ENCODE data around the gene CHD6.

The CHD6 gene

DNA sequence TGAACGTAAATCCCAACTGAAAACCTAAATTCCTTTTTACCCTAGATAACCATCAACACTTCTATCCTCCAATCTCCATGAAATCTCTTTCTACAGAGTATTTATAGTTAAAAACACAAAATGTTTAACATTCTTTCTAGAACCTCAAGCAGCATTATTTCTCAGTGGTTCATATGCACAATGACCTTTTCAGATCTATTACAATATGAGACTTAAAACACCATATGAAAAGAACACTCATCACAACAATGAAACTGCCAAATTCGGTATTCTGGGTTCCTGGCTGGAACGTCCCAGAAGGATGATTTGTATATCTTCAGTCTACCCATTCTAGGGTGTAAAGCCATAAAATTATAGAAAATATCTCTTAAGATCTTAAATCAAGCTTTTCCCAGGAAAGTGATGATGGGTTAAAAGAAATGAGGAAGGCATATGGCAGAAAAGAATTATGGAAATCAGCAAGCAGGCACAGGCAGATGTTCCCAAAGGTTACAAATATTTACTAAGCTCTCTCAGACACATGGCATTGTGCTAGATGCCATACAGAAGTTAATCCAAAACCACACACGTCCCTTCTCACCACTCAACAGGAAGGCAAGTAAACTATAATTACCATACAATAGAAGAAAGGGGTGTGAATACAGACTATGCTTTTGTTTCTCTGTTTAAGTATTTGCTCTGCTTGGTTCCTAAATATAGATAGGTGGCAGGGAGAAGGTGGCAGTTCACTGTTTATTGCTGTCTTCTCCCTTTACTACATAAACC, 118.0 kb downstream of the CHD6 start:
- DNase-seq (ENCODE audit: low read depth, low spot score), result no peak
- Histone ChIP-seq H3K36me3 (ENCODE audit: insufficient read depth, low read length) (peaks cover 23% of the 10 kb centered on the region), H3K27ac (no peak overlapping the region), H3K4me3 (no peak overlapping the region), H3K9ac (ENCODE audit: insufficient read length) (no peak overlapping the region), H3K9me3 (ENCODE audit: low read depth, low read length) (0 out of 2 replicates have a peak, but pooled peaks cover 4% of the 10 kb centered on the region)
- TF ChIP-seq FOXP2 (optimal IDR thresholded peaks at IDR 0.05; ENCODE audit: control extremely low read depth, extremely low read length, insufficient read depth) (no peak), POLR2AphosphoS5 (IDR thresholded peaks at IDR 0.05; ENCODE audit: borderline replicate concordance, low read depth, low read length) (no peak), EZH2 (IDR thresholded peaks at IDR 0.05) (no peak)

DNA sequence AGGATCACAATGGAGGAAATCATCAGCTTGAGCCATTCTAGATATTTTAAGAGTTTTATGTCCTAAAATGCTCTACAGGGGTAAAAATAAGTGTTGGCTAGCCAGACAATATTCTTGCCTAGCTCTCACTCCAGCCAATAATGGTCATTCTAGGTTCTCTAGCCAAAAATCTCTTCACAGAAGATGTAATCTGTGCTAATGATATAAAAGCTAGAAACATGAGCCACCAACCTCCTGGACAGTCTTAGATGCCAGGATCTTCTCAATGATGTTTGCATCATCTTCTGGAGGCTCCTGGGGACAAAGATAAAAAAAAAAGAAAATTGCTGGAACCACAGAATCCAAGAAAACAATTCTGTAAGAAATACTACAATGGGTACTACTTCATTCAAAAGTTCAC, 119.1 kb downstream of the CHD6 start:
- no peaks in the 10 kb centered on the region for H3K9me3 ChIP-seq (ENCODE audit: low read depth, low read length)

DNA sequence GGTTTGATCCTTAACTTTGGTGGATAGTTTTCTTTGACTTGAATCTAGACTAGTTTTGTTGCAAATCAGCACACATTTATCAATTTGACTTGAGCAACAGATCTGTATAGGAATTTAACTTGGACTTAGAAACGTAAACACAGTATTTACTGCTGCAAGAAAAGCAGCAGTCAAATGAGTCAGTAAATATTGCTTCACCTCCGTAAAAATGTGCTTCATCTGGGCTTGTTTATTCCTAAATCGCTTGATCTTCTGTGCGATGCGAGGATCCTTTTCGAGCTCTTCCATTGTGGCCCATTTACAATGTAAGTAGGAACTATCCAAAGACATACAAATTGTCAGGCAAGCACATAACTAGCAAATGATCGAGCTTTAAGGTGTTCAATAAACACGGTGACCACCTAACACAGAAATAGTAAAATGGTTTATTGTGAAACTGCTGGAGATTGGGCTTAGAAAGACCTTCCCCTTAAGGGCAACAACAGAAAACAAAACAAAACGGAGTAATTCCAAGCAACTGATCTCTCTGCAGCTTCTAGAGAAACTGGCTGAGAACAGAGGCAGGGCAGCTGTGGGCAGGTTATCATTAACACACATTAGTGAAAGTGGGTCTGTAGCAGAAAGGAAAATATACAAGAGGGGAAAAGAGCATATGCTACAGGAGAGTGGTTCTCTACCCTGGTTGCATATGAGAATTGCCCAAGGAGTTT, 120.8 kb downstream of the CHD6 start:
- no peak overlapping the region for H3K27ac ChIP-seq
- no peaks in the 10 kb centered on the region for H3K9me3 ChIP-seq (ENCODE audit: low read depth, low read length)
- H3K9ac ChIP-seq (ENCODE audit: insufficient read length), result no peak overlapping the region
- peaks cover 15% of the 10 kb centered on the region for H3K36me3 ChIP-seq (ENCODE audit: insufficient read depth, low read length)
- no peak for DNase-seq (ENCODE audit: low read depth, low spot score)
- no peak overlapping the region for H3K4me3 ChIP-seq
- no peak for TF ChIP-seq POLR2AphosphoS5 (IDR thresholded peaks at IDR 0.05; ENCODE audit: borderline replicate concordance, low read depth, low read length)
- TF ChIP-seq EZH2 (IDR thresholded peaks at IDR 0.05), result no peak
- no peak for TF ChIP-seq FOXP2 (optimal IDR thresholded peaks at IDR 0.05; ENCODE audit: control extremely low read depth, extremely low read length, insufficient read depth)

More for the DNA sequence above, 119.1 kb downstream of the CHD6 start:
- H3K4me3 ChIP-seq, result no peak overlapping the region
- no peak overlapping the region for H3K27ac ChIP-seq
- no peak overlapping the region for H3K9ac ChIP-seq (ENCODE audit: insufficient read length)
- peaks cover 15% of the 10 kb centered on the region for H3K36me3 ChIP-seq (ENCODE audit: insufficient read depth, low read length)
- DNase-seq (ENCODE audit: low read depth, low spot score), result no peak
- TF ChIP-seq FOXP2 (optimal IDR thresholded peaks at IDR 0.05; ENCODE audit: control extremely low read depth, extremely low read length, insufficient read depth) (no peak), POLR2AphosphoS5 (IDR thresholded peaks at IDR 0.05; ENCODE audit: borderline replicate concordance, low read depth, low read length) (no peak), EZH2 (IDR thresholded peaks at IDR 0.05) (no peak)

DNA sequence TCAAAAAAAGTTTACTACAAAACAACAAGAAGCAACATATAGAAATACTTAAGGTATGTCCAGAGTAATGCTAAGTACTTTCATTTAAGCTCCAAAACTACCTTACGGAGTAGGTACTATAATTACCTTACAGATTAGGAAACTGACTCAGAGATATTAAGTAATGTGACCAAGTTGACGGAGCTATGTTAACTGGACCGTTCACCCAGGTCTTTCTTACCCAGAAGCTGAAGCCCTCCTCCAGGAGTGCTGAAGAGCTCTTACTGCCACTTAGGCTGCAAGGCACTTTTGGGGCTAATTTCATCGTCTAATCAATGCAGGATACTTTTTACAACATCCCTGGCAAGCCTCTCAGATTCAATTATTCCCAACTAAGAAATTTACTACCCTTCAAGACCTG, 123.7 kb downstream of the CHD6 start:
- Histone ChIP-seq H3K36me3 (ENCODE audit: insufficient read depth, low read length) (peaks cover 39% of the 10 kb centered on the region), H3K9me3 (ENCODE audit: low read depth, low read length) (no peaks in the 10 kb centered on the region)
- TF ChIP-seq EZH2 (IDR thresholded peaks at IDR 0.05) (no peak), POLR2AphosphoS5 (IDR thresholded peaks at IDR 0.05; ENCODE audit: borderline replicate concordance, low read depth, low read length) (no peak), FOXP2 (optimal IDR thresholded peaks at IDR 0.05; ENCODE audit: control extremely low read depth, extremely low read length, insufficient read depth) (no peak)

DNA sequence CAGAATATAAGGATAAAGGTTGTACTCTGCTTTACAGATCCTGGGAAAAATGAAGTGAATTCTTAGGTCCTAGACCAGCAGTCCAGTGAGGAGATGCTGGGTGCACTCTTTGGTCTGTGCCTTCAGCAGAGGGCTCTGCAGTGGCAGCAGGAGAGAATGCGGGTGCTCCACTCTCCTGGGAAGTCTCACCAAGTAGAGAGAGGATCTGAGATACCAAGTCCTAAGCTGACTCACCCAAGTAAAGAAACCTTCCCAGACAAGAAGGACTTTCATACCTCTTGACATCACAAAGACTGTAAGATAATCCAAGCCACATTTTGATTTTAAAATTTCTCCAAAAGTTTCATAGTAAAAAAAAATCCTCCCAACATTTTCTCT, 134.6 kb downstream of the CHD6 start:
- Histone ChIP-seq H3K9me3 (ENCODE audit: low read depth, low read length) (no peaks in the 10 kb centered on the region), H3K9ac (ENCODE audit: insufficient read length) (no peak overlapping the region), H3K27ac (no peak overlapping the region), H3K36me3 (ENCODE audit: insufficient read depth, low read length) (peaks cover 78% of the 10 kb centered on the region), H3K4me3 (no peak overlapping the region)
- DNase-seq (ENCODE audit: low read depth, low spot score), result no peak
- TF ChIP-seq POLR2AphosphoS5 (IDR thresholded peaks at IDR 0.05; ENCODE audit: borderline replicate concordance, low read depth, low read length) (no peak), EZH2 (IDR thresholded peaks at IDR 0.05) (no peak), FOXP2 (optimal IDR thresholded peaks at IDR 0.05; ENCODE audit: control extremely low read depth, extremely low read length, insufficient read depth) (no peak)

More for the DNA sequence above, 123.7 kb downstream of the CHD6 start:
- no peak for DNase-seq (ENCODE audit: low read depth, low spot score)
- no peak overlapping the region for H3K4me3 ChIP-seq
- H3K27ac ChIP-seq, result no peak overlapping the region
- H3K9ac ChIP-seq (ENCODE audit: insufficient read length), result no peak overlapping the region

DNA sequence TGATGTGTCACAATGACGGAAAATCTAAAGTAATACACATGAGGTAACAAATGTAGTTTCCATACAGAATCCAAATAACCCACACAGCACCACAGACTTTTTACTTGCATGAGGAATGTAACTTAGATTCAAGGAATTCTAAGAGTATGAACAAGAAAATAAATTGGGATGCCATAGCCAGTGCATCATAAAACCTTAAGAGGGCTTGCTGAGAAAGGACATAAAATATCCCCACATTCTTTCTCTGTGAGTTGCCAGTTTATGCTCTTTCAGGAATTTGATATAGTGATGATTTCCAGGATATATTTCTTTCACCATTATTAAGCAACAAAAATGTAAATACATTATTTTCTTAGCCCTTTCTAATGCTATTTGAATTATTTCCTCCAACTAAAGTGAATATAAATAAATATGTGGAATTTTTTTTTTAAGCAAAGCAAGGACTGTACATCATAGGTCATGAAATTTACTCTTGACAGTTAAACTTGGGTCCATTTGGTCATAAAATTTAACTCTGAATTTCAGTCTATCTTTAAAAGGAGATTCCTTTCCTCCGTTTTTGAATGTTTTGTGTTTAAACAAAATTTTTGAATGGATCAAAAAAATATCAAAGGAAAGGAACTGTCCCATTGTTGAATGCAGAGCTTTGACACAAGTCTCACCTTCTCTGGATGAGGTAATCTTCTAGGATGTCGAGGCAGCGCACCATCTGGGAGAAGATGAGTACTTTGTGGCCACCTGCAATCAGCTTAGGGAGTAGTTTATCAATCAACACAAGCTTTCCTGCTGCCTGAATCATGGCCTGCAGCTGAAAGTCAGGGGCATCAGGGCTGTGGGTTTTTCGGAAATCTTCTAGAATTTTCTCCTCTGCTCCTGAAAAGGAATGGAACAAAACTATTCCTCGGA, 135.3 kb downstream of the CHD6 start:
- Histone ChIP-seq H3K9me3 (ENCODE audit: low read depth, low read length) (no peaks in the 10 kb centered on the region; the same call in 1 of the 2 replicates), H3K4me3 (no peak overlapping the region), H3K36me3 (ENCODE audit: insufficient read depth, low read length) (peaks cover 78% of the 10 kb centered on the region), H3K9ac (ENCODE audit: insufficient read length) (no peak overlapping the region), H3K27ac (0 out of 2 replicates have a peak overlapping the region, but pooled peaks have one; percentile 16)
- TF ChIP-seq POLR2AphosphoS5 (IDR thresholded peaks at IDR 0.05; ENCODE audit: borderline replicate concordance, low read depth, low read length) (no peak), EZH2 (IDR thresholded peaks at IDR 0.05) (no peak), FOXP2 (optimal IDR thresholded peaks at IDR 0.05; ENCODE audit: control extremely low read depth, extremely low read length, insufficient read depth) (no peak)
- no peak for DNase-seq (ENCODE audit: low read depth, low spot score)

DNA sequence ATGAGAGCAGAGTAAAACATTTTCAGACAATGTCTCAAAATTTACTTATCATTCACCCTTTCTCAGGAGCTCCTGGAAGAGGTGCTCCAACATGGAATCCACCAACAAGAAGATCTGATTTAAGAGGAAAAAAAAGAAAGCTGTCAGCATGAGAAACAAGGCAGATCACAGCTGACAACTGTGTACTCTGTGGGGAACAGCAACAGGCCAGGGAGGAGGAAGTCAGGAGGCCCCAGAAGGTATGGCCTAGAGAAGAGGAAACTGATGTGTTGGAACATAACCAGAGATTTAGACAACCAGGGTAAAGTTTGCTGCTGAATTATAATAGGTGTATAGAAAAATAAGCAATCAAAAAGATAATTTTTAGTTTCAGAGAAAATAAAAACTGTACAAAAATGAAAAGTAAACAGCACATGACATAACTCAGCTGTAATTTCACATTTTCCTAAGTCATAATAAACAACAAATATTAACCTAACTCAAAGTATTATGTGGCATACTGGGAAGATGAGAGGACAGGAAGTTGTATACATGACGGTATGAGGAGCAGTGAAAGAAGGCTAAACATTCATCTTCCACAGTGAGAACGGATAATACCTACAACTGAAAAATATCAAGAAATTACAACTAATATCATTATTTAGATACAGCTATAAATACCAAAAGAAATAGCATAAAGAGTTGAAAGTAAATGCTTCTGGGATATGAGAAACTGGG, 138.0 kb downstream of the CHD6 start:
- TF ChIP-seq EZH2 (IDR thresholded peaks at IDR 0.05), result no peak
- no peak for TF ChIP-seq FOXP2 (optimal IDR thresholded peaks at IDR 0.05; ENCODE audit: control extremely low read depth, extremely low read length, insufficient read depth)
- TF ChIP-seq POLR2AphosphoS5 (IDR thresholded peaks at IDR 0.05; ENCODE audit: borderline replicate concordance, low read depth, low read length), result no peak
- Histone ChIP-seq H3K9ac (ENCODE audit: insufficient read length) (no peak overlapping the region), H3K36me3 (ENCODE audit: insufficient read depth, low read length) (peaks cover 61% of the 10 kb centered on the region), H3K9me3 (ENCODE audit: low read depth, low read length) (no peaks in the 10 kb centered on the region; the same call in 1 of the 2 replicates), H3K4me3 (no peak overlapping the region), H3K27ac (no peak overlapping the region)
- no peak for DNase-seq (ENCODE audit: low read depth, low spot score)

Data from SK-N-MC (cell line).